ENCODE results near the gene PDPK1. TPM values are rescaled to one million over a fixed set of nuclear protein-coding genes. Genes with fewer than 3 reads are reported as not detected.
"Not testable (repeated sequence)": the region's sequence is repeated elsewhere in the genome, so short reads cannot be mapped to it uniquely, and the experiment has no call there.

PDPK1 gene
- total and polyA plus RNA-seq, 2 of the 4 experiments (the other 2 are of a cell fraction), result 10.6 to 27.3 TPM

- Histone ChIP-seq H2BK5ac (ENCODE audit: low read depth, low read length, poor library complexity, severe bottlenecking) (peak overlapping the region; percentile 44), H3K9me1 (ENCODE audit: insufficient read depth, low read length) (peaks cover 12% of the 10 kb centered on the region; the same call in 1 of the 2 replicates), H4K8ac (ENCODE audit: low read depth in 2 of 2, low read length in 2 of 2) (peak overlapping the region; percentile 59 to 83; a peak in 3 of 4 replicates), H2BK15ac (ENCODE audit: low read depth, low read length) (peak overlapping the region; percentile 36; the same call in 1 of the 3 replicates), H3K4me2 (ENCODE audit: low read depth, low read length) (peak overlapping the region; percentile 96; the same call in 1 of the 2 replicates), H2BK120ac (ENCODE audit: low read depth, low read length) (peak overlapping the region; percentile 80), H3K18ac (ENCODE audit: low read depth, low read length) (peak overlapping the region; percentile 36; the same call in 1 of the 2 replicates), H3K27ac (ENCODE audit: insufficient read depth, low read length) (peak overlapping the region; percentile 75), H3K4me1 (ENCODE audit: control insufficient read depth, insufficient read depth, low read length) (peaks cover 18% of the 10 kb centered on the region), H2BK20ac (ENCODE audit: low read depth, low read length) (peak overlapping the region; percentile 66), H3K36me3 (ENCODE audit: control insufficient read depth, insufficient read depth, low read length) (peaks cover 18% of the 10 kb centered on the region; the same call in 1 of the 2 replicates), H3K79me1 (ENCODE audit: low read depth in 1 of 2, low read length in 2 of 2) (peaks cover 0 to 22% of the 10 kb centered on the region in 2 experiments; a peak in 1 of 4 replicates), H3K4ac (ENCODE audit: low read depth, low read length) (peak overlapping the region; percentile 90), H2AK5ac (ENCODE audit: low read depth, low read length) (peak overlapping the region; percentile 67; the same call in 1 of the 2 replicates), H3K9ac (ENCODE audit: low read depth, low read length) (0 out of 2 replicates have a peak overlapping the region, but pooled peaks have one; percentile 84), H3K14ac (replicated peaks; ENCODE audit: low read depth, low read length) (0 out of 2 replicates have a peak overlapping the region, but pooled peaks have one; percentile 81), H4K5ac (ENCODE audit: low read depth, low read length) (peak overlapping the region; percentile 85), H4K91ac (ENCODE audit: insufficient read depth, low read depth, low read length) (peak overlapping the region; percentile 76), H2AK9ac (replicated peaks; ENCODE audit: low read depth, low read length, poor library complexity) (peak overlapping the region; percentile 87)
- POLR2A ChIA-PET (ENCODE audit: unreplicated experiment); CTCF ChIA-PET; BruUV-seq (replicated peaks); H3K9me3 ChIP-seq (ENCODE audit: control insufficient read depth, insufficient read depth, low read length); H3K27me3 ChIP-seq (ENCODE audit: control insufficient read depth, insufficient read depth, low read length); H3K4me3 ChIP-seq (ENCODE audit: insufficient read depth, low read depth, low read length); intact Hi-C loops (cut with micrococcal nuclease); H4K20me1 ChIP-seq (ENCODE audit: insufficient read depth, low read length); DNase-seq; dilution Hi-C loops (cut with HindIII; ENCODE audit: low sequenced_read_pairs, unreplicated experiment); ATAC-seq (ENCODE audit: low read depth); in situ Hi-C loops (cut with MboI; ENCODE audit: low sequenced_read_pairs); H3K56ac ChIP-seq (ENCODE audit: extremely low read depth, insufficient read depth, low read length); H3K23ac ChIP-seq (ENCODE audit: low read depth, low read length); H2AFZ ChIP-seq (replicated peaks; ENCODE audit: low read length, poor library complexity): not testable (repeated sequence)
- WGBS, 2 experiments (ENCODE audit: extremely low coverage in 2 of 2, insufficient read length in 1 of 2), result 90% methylated on average over 3 of the region's 16 CpGs; no CpG with 5 or more reads in 1 of the 2 experiments
These were observed 4.6 kb upstream of the PDPK1 start for GRCh38 chr16:2533142-2533755.

All from IMR-90 (cell line).